Peyer's patch (tissue), 4 donors: ENCODE results near the gene NEB.

Experiments used
- CTCF ChIP-seq, 6 experiments: fragments of 450-650 bp in 4 of 6; fragments of 200-600 bp in 2 of 6; sonication (generic) in 1 of 6; IDR thresholded peaks; one replicate each; pipeline ENCODE4 v1.5.1; 2017 to 2019; ENCODE audit warnings: antibody characterized with exemption in 6 of 6, mild to moderate bottlenecking in 3 of 6, moderate library complexity in 1 of 6
- POLR2A ChIP-seq, 2 donors: fragments of 450-650 bp; IDR thresholded peaks; one replicate each; pipeline ENCODE4 v1.5.1; 2017; ENCODE audit warnings: antibody characterized with exemption in 2 of 2, mild to moderate bottlenecking in 2 of 2, moderate library complexity in 2 of 2

GRCh38 chr2:151769606-151770005 is 35.3 kb upstream of the NEB start:
- no peak for TF ChIP-seq CTCF (IDR thresholded peaks at IDR 0.05)
- no peak for TF ChIP-seq POLR2A (IDR thresholded peaks at IDR 0.05)
